COLO668 (cell line): ENCODE results near the gene ADARB2.
"Not testable (repeated sequence)": the region's sequence is repeated elsewhere in the genome, so short reads cannot be mapped to it uniquely, and the experiment has no call there.

ENCODE experiments used
- DNase-seq: peaks from one replicate; lab custom pipeline; 2025; ENCODE audit not compliant: unreplicated experiment; lab: John Stamatoyannopoulos, UW

ADARB2 gene

GRCh38 chr10:1362589-1363445, 374.5 kb downstream of the ADARB2 start:
- no peak for DNase-seq

- no peak for DNase-seq
Observed at GRCh38 chr10:1361411-1362105, 375.8 kb downstream of the ADARB2 start.

DNA sequence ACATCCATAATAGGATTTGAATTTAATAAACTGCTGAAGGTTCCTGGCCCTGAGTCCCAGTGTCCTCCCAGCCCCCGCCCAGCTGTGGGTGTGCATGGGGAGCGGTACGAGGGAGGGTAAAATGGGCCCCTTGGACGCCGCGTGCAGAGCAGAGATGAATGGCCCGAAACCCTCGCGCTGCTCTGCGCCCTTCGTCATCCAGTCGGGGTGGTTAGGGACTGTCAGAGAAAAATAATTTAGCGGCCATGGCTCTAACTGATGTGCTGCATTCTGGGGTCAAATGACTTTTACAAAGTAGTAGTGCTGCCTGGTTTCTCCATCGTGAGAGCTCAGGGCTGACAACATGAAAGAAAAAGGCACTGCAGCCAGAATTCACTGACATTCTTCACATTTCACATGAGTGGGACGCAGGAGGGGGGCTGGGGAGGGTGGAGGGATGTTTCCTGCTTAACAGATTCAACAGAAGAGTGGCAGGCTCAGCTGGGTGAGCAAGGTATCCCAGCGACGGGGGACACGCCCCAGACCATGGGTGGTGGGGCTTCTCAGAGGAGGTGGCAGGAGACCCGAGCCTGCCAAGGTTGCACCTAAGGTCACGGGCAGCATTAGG, 376.7 kb downstream of the ADARB2 start:
- no peak for DNase-seq

DNA sequence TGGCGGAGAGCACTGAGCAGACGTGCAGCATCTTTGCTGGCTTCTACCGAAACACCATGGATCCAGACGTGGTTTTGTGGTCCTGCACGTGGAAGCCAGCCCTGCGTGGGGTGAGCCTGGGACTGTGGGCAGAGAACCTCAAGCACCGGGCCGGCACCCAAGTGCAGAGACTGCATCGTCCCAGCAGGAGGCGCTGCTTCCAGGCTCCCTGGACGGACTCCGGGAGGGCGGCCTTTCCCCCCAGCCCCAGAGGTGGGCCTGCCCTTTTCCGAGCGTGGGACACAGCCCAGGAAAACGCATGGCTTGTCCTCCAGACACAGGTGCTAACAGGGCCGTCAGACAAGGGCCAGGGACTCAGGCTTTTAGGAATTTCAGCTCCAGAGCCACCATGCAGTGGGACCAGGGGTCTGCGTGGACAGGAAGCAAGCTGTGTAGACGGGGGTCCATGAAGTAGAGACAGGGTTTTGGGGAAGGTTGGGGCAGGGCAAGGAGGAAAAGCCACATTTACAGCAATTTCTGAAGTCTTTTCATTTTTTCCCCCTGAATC, 377.2 kb downstream of the ADARB2 start:
- no peak for DNase-seq

DNA sequence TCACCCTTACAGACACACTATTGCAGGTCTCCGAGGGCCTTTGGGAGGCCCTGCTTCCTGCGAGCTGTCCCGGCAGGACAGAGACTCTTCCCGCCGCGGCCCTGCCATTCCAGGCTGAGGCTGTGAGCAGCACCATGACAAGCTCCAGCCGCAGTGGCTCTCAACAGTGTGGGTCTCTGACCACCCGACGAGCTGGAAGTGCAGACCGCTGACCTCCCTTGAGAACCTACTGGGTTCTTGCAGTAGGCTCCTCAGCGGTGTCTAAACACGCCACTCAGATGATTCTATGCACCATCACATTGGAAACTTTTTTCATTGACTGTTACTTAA, 377.7 kb downstream of the ADARB2 start:
- DNase-seq: no peak

GRCh38 chr10:1358860-1359625, 378.3 kb downstream of the ADARB2 start:
- DNase-seq: no peak

- DNase-seq: no peak
Observed at GRCh38 chr10:1358147-1358546, 379.2 kb downstream of the ADARB2 start.

DNA sequence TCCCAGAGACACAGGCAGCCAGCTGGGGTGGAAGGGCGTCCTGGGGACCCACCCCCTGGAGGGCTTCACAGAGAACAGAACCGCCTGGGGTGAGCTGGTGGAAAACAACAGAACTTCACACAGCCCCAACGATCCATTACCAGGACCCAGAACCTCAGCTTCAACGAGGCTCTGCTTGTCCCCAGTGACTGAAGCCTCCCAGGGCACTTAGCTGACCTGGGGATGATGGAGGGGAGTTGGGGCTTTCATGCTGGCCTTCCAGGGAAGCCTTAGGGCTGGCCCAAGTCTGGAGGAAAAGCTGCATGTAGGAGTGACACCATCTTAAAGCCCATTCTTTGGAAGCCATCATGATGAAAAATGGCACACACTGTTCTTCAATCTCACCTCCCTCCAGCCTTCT, 381.0 kb downstream of the ADARB2 start:
- no peak for DNase-seq

GRCh38 chr10:1354809-1355710, 382.3 kb downstream of the ADARB2 start:
- DNase-seq: no peak

DNA sequence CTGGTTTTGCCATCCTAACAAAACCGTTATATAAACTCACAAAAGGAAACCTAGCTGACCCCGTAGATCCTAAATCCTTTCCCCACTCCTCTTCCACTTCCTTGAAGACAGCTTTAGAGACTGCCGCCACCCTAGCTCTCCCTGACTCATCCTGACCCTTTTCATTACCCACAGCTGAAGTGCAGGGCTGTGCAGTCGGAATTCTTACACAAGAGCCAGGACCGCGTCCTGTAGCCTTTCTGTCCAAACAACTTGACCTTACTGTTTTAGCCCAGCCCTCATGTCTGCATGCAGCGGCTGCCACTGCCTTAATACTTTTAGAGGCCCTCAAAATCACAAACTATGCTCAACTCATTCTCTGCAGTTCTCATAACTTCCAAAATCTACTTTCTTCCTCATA, 385.0 kb downstream of the ADARB2 start:
- not testable (repeated sequence) for DNase-seq

GRCh38 chr10:1348773-1349050, 388.6 kb downstream of the ADARB2 start:
- DNase-seq: no peak

- no peak for DNase-seq
Observed at GRCh38 chr10:1347962-1348772, 389.2 kb downstream of the ADARB2 start.

DNA sequence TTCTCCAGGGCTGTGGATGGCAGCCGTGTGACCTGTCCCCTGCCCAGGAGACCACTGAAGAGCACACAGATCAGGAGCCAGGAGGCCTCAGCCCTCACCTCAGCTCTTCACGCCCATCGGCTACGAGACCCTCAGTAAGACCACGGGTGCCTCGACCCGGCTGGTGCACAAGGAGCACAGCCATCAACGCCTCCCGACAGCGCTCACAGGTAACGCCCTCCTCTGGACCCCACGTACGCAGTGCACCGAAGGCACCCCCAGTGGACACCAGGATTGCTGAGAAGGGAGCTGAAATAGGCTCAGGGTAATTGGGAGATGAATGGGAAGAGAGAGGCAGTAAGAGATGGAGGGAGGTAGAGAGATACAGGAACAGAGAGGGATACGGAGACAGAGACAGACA, 389.8 kb downstream of the ADARB2 start:
- DNase-seq: no peak

GRCh38 chr10:1346201-1346600, 391.1 kb downstream of the ADARB2 start:
- no peak for DNase-seq

DNA sequence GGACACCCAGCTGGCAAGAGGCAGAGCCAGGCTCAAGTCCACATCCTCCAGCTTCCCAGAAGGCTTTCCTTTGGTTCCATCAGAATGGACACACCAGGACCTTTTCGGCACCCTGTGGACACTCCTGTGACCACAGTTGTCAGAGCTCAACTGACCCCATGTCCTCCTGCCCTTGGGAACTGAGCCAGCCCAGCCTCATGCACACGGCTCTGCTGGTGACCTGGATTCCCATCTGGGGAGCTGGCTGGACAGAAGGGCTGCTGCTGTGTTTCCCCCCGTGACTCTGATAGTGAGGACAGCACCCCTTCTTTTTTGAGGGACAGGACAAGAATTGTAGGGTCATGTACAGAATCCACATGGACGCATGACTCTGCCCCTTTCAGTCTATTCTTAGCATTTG, 392.0 kb downstream of the ADARB2 start:
- DNase-seq: no peak

GRCh38 chr10:1344846-1345245, 392.5 kb downstream of the ADARB2 start:
- DNase-seq: no peak

GRCh38 chr10:1344408-1344807, 392.9 kb downstream of the ADARB2 start:
- no peak for DNase-seq

GRCh38 chr10:1343176-1343575, 394.1 kb downstream of the ADARB2 start:
- DNase-seq: no peak

DNA sequence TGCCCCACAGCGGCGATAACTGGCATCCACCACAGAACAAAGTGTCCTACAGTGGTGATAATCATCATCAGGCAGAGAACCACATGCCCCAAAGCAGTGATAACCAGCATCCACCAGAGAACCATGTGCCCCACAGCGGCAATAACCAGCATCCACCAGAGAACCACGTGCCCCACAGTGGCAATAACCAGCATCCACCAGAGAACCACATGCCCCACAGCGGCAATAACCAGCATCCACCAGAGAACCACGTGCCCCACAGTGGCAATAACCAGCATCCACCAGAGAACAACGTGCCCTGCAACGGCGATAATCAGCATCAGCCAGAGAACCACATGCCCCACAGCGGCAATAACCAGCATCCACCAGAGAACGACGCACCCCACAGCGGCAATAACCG, 396.3 kb downstream of the ADARB2 start:
- not testable (repeated sequence) for DNase-seq

DNA sequence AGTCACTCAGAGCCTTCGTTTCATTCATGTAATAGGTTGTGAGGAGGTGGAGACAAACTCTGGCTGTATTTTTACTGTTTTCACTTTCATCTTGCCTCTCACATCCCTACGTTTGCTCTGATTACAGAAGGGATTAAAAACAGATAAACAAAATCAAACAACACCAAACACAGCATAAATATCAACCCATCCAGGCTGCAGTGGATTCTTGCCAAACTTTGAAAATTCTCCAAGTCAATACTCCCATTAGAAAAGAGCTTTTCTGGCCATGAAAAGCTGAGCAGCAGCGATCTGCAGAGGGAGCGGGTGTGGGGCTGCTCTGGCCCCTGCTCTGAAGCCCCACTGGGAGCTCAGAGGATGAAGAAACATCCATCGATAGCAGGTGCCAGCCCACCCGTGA, 397.9 kb downstream of the ADARB2 start:
- DNase-seq: no peak
